A549 (cell line): ENCODE data around the gene ATMIN.

Experiments
- CTCF ChIP-seq: fragments of >200 bp; sonication (Bioruptor Twin); formaldehyde crosslinking; IDR thresholded peaks from 3 replicates; pipeline ENCODE4 v1.5.1; 2016
- EP300 ChIP-seq, 2 experiments: fragments of >200 bp; sonication (Bioruptor Twin); formaldehyde crosslinking; IDR thresholded peaks; 2 replicates in 1 of 2; 3 replicates in 1 of 2; pipeline ENCODE4 v1.6.1; 2016 to 2017
- JUN ChIP-seq, 2 experiments: fragments of >200 bp; sonication (Bioruptor Twin); formaldehyde crosslinking; IDR thresholded peaks; 2 replicates in 1 of 2; 3 replicates in 1 of 2; pipeline ENCODE4 v1.6.1; 2016 to 2017
- KDM1A ChIP-seq: fragments of 200-600 bp; sonication (generic); IDR thresholded peaks from 2 replicates; pipeline ENCODE4 v1.6.1; 2016; ENCODE audit warnings: low read depth, mild to moderate bottlenecking
- POLR2A ChIP-seq: IDR thresholded peaks from 2 replicates; pipeline ENCODE4 v1.6.1; 2012; ENCODE audit warnings: mild to moderate bottlenecking, low read length
- POLR2AphosphoS2 ChIP-seq: conservative IDR thresholded peaks from 2 replicates; pipeline ENCODE4 v1.6.1; 2012; ENCODE audit warnings: low read length, improper control_type of control experiment, inconsistent platforms
- RCOR1 ChIP-seq: fragments of 150-350 bp; IDR thresholded peaks from 2 replicates; pipeline ENCODE4 v1.6.1; 2014; ENCODE audit warnings: antibody characterized with exemption, low read length, low read depth

GRCh38 chr16:81042821-81043220 is 7.2 kb downstream of the ATMIN start:
- TF ChIP-seq KDM1A: no peak
- no peak for TF ChIP-seq POLR2A
- TF ChIP-seq EP300 (IDR thresholded peaks at IDR 0.05): no peak
- TF ChIP-seq CTCF: no peak
- TF ChIP-seq JUN (IDR thresholded peaks at IDR 0.05): no peak
- no peak for TF ChIP-seq POLR2AphosphoS2
- no peak for TF ChIP-seq RCOR1
